Amniotic stem cell (primary cell): ENCODE results near the gene ASXL2.
"Not testable (repeated sequence)": the region's sequence is repeated elsewhere in the genome, so short reads cannot be mapped to it uniquely, and the experiment has no call there.

ENCODE experiments used
- DNase-seq: peaks from one replicate; lab custom pipeline; 2025; lab: John Stamatoyannopoulos, UW

The ASXL2 gene

GRCh38 chr2:25832897-25833296 is 45.4 kb downstream of the ASXL2 start:
- no peak for DNase-seq

GRCh38 chr2:25831746-25832449 is 46.4 kb downstream of the ASXL2 start:
- no peak for DNase-seq

- DNase-seq: no peak
These were observed 48.5 kb downstream of the ASXL2 start for GRCh38 chr2:25829828-25830227.

- DNase-seq: no peak
These were observed 48.9 kb downstream of the ASXL2 start for GRCh38 chr2:25829377-25829704.

- DNase-seq: not testable (repeated sequence)
These were observed 49.5 kb downstream of the ASXL2 start for GRCh38 chr2:25828532-25829376.

- no peak for DNase-seq
These were observed 53.0 kb downstream of the ASXL2 start for GRCh38 chr2:25825238-25825637.

- DNase-seq: no peak
These were observed 53.6 kb downstream of the ASXL2 start for GRCh38 chr2:25824718-25825117.

GRCh38 chr2:25824216-25824615 is 54.1 kb downstream of the ASXL2 start:
- DNase-seq: no peak

GRCh38 chr2:25822190-25823117 is 55.8 kb downstream of the ASXL2 start:
- no peak for DNase-seq

- no peak for DNase-seq
These were observed 56.8 kb downstream of the ASXL2 start for GRCh38 chr2:25821225-25822056.

- no peak for DNase-seq
These were observed 58.7 kb downstream of the ASXL2 start for GRCh38 chr2:25819597-25820039.

GRCh38 chr2:25817630-25818029 is 60.7 kb downstream of the ASXL2 start:
- no peak for DNase-seq

- no peak for DNase-seq
These were observed 61.3 kb downstream of the ASXL2 start for GRCh38 chr2:25817006-25817405.

GRCh38 chr2:25816249-25816648 is 62.0 kb downstream of the ASXL2 start:
- DNase-seq: no peak

- no peak for DNase-seq
These were observed 63.6 kb downstream of the ASXL2 start for GRCh38 chr2:25814681-25815080.

GRCh38 chr2:25810428-25810827 is 67.9 kb downstream of the ASXL2 start:
- no peak for DNase-seq

GRCh38 chr2:25809646-25810045 is 68.6 kb downstream of the ASXL2 start:
- no peak for DNase-seq

- no peak for DNase-seq
These were observed 70.3 kb downstream of the ASXL2 start for GRCh38 chr2:25808006-25808383.

GRCh38 chr2:25806941-25807340 is 71.3 kb downstream of the ASXL2 start:
- DNase-seq: no peak

GRCh38 chr2:25805987-25806386 is 72.3 kb downstream of the ASXL2 start:
- no peak for DNase-seq

- no peak for DNase-seq
These were observed 73.9 kb downstream of the ASXL2 start for GRCh38 chr2:25804338-25804737.

- DNase-seq: no peak
These were observed 79.0 kb downstream of the ASXL2 start for GRCh38 chr2:25799301-25799700.
